Activated naive CD4-positive, alpha-beta T cell (primary cell): ENCODE measurements around the gene RNF40.
A peak's percentile ranks its signal among the peaks of the same experiment; 100 is the strongest.

Source experiments
- DNase-seq, 4 experiments: peaks; one replicate each; lab custom pipeline; 2025; lab: John Stamatoyannopoulos, UW

RNF40 gene

GRCh38 chr16:30761928-30762902 lies at the start of gene RNF40, which contains the start of gene CFAP119:
Gene RNF40 (plus strand): TSS chr16:30762322. CDS start chr16:30762546, 224 bp downstream.
Gene CFAP119 (minus strand): TSS chr16:30762062. CDS start chr16:30761748, 314 bp downstream.
- peak; percentile 72 to 81 (median 75) for DNase-seq

DNA sequence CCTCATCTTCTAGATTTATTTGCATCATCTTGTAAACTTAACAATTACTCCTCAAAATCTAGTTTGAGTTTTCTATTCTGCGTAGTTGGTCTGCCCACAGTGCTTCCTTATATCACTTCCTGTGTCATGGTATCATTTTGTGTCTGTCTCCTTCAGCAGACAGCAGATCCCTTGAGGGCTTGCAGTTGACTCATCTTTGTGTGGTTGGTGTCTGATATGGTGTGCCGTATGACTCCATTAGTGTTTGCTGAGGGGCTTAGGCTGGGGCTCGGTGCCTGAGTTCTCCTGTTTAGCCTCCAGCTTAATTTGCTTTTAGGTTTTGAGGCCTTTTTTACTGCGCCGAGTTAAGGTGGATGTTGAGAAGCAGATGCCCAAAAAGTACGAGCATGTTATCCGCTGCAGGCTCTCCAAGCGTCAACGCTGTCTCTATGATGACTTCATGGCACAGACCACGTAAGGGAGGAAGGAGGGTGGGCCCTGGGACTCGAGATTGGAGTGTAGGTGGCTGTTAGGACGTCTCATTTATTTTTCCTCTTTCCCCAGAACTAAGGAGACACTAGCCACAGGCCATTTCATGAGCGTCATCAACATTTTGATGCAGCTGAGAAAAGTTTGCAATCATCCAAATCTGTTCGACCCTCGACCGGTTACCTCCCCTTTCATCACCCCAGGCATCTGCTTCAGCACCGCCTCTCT lies 46.2 kb upstream of the RNF40 start:
- DNase-seq: no peak

GRCh38 chr16:30720086-30720485 lies 42.0 kb upstream of the RNF40 start:
- DNase-seq: no peak

- no peak for DNase-seq
Observed at GRCh38 chr16:30720694-30721093, 41.4 kb upstream of the RNF40 start.

DNA sequence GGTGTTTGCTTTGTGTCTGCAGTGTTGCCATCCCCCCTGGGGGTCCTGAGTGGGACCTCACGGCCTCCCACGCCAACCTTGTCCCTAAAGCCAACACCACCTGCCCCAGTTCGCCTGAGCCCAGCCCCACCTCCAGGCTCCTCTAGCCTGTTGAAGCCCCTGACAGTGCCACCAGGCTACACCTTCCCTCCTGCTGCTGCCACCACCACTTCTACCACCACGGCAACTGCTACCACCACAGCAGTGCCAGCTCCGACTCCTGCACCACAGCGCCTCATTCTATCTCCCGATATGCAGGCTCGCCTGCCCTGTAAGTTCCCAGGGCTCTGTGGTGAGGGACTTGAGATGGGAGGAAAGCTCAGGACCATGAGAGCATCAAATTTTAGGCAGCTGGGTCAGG lies 41.0 kb upstream of the RNF40 start:
- no peak for DNase-seq

DNA sequence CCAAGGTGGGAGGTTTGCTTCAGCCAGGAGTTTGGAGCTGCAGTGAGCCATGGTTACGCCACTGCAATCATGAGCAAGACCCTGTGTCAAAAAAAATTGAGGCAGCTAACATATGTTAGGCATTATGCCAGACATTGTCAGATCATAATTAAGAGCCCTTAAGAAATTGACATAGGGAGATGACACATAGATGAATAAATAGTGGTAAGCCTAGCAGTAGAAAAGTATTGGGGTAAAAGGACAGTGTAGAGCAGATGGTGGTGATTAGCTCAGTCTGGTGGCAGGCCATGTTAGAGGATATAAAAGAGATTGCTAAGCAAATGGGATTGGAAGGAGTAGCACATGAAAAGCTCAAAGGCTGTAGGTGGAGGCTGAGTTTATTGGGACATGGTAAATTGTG lies 40.5 kb upstream of the RNF40 start:
- no peak for DNase-seq

GRCh38 chr16:30722443-30722842 lies 39.7 kb upstream of the RNF40 start:
- DNase-seq: no peak

DNA sequence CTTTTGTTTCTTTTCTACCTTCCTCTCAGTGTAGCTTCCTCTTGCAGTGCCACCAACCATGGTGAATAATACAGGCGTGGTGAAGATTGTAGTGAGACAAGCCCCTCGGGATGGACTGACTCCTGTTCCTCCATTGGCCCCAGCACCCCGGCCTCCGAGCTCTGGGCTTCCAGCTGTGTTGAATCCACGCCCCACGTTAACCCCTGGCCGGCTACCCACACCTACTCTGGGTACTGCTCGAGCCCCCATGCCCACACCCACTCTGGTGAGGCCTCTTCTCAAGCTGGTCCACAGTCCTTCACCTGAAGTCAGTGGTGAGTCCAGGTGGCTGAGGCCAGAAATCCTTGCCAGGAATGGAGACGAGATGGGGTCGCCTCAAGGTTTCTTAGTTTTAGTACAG lies 39.2 kb upstream of the RNF40 start:
- no peak for DNase-seq

DNA sequence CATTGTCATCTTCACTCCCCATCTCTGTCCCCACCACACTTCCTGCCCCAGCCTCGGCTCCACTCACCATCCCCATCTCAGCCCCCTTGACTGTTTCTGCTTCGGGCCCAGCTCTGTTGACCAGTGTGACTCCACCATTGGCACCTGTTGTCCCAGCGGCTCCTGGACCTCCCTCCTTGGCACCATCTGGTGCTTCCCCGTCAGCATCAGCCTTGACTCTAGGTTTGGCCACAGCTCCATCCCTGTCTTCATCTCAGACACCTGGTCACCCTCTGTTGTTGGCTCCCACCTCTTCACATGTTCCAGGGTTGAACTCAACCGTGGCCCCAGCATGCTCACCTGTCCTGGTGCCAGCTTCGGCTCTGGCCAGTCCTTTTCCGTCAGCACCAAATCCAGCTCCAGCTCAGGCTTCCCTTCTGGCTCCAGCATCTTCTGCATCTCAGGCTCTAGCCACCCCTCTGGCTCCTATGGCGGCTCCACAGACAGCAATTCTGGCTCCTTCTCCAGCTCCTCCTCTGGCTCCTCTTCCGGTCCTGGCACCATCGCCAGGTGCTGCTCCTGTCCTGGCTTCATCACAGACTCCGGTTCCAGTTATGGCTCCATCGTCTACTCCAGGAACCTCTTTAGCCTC lies 38.3 kb upstream of the RNF40 start:
- no peak for DNase-seq

DNA sequence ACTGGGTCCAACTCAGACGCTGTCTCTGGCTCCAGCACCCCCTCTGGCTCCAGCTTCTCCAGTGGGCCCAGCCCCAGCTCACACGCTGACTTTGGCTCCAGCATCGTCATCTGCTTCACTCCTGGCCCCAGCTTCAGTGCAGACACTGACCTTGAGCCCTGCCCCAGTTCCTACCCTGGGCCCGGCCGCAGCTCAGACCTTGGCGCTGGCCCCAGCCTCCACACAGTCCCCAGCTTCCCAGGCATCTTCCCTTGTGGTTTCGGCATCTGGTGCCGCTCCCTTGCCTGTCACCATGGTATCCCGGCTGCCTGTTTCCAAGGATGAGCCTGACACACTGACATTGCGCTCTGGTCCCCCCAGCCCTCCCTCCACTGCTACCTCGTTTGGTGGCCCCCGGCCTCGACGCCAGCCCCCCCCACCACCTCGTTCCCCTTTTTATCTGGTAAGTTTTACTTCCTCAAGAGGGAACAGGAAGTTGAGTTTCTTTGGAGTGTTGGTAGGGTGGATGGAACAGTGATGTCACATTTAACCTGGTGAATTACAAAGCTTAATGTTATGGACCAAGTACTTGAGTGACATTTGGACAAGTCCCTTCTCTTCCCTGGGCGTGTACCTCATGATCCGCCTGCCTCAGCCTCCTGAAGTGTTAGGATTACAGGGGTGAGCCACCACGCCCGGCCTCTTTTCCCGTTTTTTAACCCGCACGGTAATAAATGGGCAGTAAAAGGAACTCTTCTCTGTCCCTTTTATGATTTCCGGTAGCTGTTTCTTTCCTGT lies 37.3 kb upstream of the RNF40 start:
- DNase-seq: no peak

GRCh38 chr16:30725418-30725792 lies 36.7 kb upstream of the RNF40 start:
- no peak for DNase-seq

GRCh38 chr16:30728321-30728720 lies 33.8 kb upstream of the RNF40 start:
- DNase-seq: no peak

DNA sequence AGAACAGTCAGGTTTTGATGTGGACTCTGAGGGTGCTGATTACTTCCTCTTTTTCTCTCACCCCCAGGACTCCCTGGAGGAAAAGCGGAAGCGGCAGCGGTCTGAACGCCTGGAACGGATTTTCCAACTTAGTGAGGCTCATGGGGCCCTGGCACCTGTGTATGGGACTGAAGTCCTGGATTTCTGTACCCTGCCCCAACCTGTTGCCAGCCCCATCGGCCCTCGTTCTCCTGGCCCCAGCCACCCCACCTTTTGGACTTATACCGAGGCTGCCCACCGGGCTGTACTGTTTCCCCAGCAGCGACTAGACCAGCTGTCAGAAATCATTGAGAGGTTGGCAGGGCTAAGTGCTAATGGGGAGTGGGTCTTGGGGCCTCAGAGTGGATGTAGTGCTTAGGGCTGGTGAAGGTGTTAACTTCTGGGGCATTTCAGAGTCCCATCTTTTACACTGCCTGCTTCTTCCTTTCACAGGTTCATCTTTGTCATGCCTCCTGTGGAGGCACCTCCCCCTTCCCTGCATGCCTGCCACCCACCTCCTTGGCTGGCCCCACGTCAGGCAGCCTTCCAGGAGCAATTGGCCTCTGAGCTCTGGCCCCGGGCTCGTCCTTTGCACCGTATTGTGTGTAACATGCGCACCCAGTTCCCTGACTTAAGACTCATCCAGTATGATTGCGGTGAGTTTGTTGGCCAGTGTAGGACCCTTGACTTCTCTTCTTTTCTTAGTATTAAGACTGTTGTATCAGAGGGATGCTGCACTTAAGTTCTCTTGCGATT lies 33.0 kb upstream of the RNF40 start:
- DNase-seq: no peak

DNA sequence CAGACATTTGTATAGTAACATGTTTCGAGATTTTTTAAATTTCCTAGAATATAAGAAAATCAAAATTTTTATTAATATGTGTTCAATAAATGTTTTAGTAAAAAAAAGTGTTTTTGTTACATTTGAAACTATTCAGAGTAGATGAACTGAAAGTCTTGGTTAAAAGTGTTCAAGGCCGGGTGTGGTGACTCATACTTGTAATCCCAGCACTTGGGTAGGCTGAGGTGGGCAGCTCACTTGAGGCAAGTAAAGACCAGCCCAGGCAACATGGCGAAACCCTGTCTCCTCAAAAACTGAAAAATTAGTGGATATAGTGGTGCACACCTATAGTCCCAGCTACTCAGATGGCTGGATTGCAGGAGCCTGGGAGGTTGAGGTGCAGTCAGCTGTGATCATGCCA lies 30.7 kb upstream of the RNF40 start:
- no peak for DNase-seq

GRCh38 chr16:30736995-30737793 lies 24.9 kb upstream of the RNF40 start:
- DNase-seq: no peak

GRCh38 chr16:30737794-30738648 lies 24.1 kb upstream of the RNF40 start:
- no peak for DNase-seq

GRCh38 chr16:30738984-30739951 lies 22.9 kb upstream of the RNF40 start:
- DNase-seq: no peak
